PC-9 (cell line): ENCODE measurements around the gene STX18. TPM values are rescaled to one million over a fixed set of nuclear protein-coding genes. Genes with fewer than 3 reads are reported as not detected.

Experiments
- BruUV-seq: library from RNA; stranded (reverse); fragments of 400-500 nt; replicated peaks from 2 replicates; lab custom pipeline; 2021; lab: Mats Ljungman, UMichigan
- CTCF ChIA-PET: fragments of 300-600 bp; sonication (Branson Sonifier 250); formaldehyde crosslinking; loops from one replicate; lab custom pipeline; 2022; ENCODE audit warnings: antibody characterized with exemption; lab: Charles Lee
- POLR2A ChIA-PET: fragments of 300-600 bp; sonication (Branson Sonifier 250); formaldehyde crosslinking; loops from one replicate; lab custom pipeline; 2022; ENCODE audit warnings: antibody characterized with exemption; ENCODE audit not compliant: unreplicated experiment; lab: Charles Lee
- DNase-seq, 2 experiments: peaks; one replicate each; pipeline versions ENCODE4 v3.0.0 to v3.0.0-alpha.2; 2015 to 2022; ENCODE audit warnings: mixed read lengths in 1 of 2
- H2AFZ ChIP-seq: fragments of 200-600 bp; sonication (generic); 2 replicates; pipeline ENCODE4 v1.8.1; 2017; ENCODE audit warnings: antibody characterized with exemption
- H3F3A ChIP-seq: fragments of 200-600 bp; sonication (generic); 2 replicates; pipeline ENCODE4 v1.8.1; 2017; ENCODE audit warnings: antibody characterized with exemption, mild to moderate bottlenecking, low read depth; ENCODE audit not compliant: insufficient read depth
- H3K27ac ChIP-seq: fragments of 200-600 bp; sonication (generic); 2 replicates; pipeline ENCODE4 v1.6.1; 2016; ENCODE audit warnings: mixed run types
- H3K27me3 ChIP-seq: fragments of 200-600 bp; sonication (generic); 2 replicates; pipeline ENCODE4 v1.6.1; 2016; ENCODE audit warnings: low read depth, mixed run types; ENCODE audit not compliant: insufficient read depth
- H3K36me3 ChIP-seq: fragments of 200-600 bp; sonication (generic); 2 replicates; pipeline ENCODE4 v1.6.1; 2016; ENCODE audit warnings: low read depth, mixed run types
- H3K4me1 ChIP-seq: fragments of 200-600 bp; sonication (generic); replicated peaks from 2 replicates; pipeline ENCODE4 v1.6.1; 2016; ENCODE audit warnings: mixed run types; ENCODE audit not compliant: insufficient read depth
- H3K4me2 ChIP-seq: fragments of 200-600 bp; sonication (generic); 2 replicates; pipeline ENCODE4 v1.6.1; 2017; ENCODE audit warnings: mixed run types
- H3K4me3 ChIP-seq: fragments of 200-600 bp; sonication (generic); 2 replicates; pipeline ENCODE4 v1.6.1; 2016; ENCODE audit warnings: mixed run types
- H3K79me2 ChIP-seq: fragments of 200-600 bp; sonication (generic); 2 replicates; pipeline ENCODE4 v1.6.1; 2017; ENCODE audit warnings: low read depth, mixed run types
- H3K9me2 ChIP-seq: fragments of 200-600 bp; sonication (generic); 2 replicates; pipeline ENCODE4 v1.8.1; 2017; ENCODE audit warnings: mild to moderate bottlenecking; ENCODE audit not compliant: insufficient read depth
- H3K9me3 ChIP-seq: fragments of 200-600 bp; sonication (generic); 2 replicates; pipeline ENCODE4 v1.8.1; 2016; ENCODE audit warnings: low read depth; ENCODE audit not compliant: insufficient read depth
- H4K20me1 ChIP-seq: fragments of 200-600 bp; sonication (generic); 2 replicates; pipeline ENCODE4 v1.8.1; 2017; ENCODE audit not compliant: insufficient read depth
- CTCF ChIP-seq: fragments of 200-600 bp; sonication (generic); conservative IDR thresholded peaks from 2 replicates; pipeline ENCODE4 v1.6.1; 2017; ENCODE audit warnings: mixed run types, antibody characterized with exemption, mild to moderate bottlenecking, moderate library complexity
- EZH2 ChIP-seq: fragments of 200-600 bp; sonication (generic); IDR thresholded peaks from 2 replicates; pipeline ENCODE4 v1.8.0; 2017; ENCODE audit warnings: antibody characterized with exemption, low read depth
- intact Hi-C: fragments of 100-400 bp; cut with micrococcal nuclease; formaldehyde crosslinking; loops from one replicate; pipeline ENCODE4 v1.10.0; 2022; ENCODE audit not compliant: unreplicated experiment
- total RNA-seq: library from RNA; stranded (reverse); gene quantifications from 2 replicates; pipeline ENCODE4 v1.2.3, GENCODE V29; 2021

The STX18 gene
- total RNA-seq, 1 experiment from 2014 or later, result 30.5 TPM

- no peak overlapping the region for H2AFZ ChIP-seq
- no peaks in the 10 kb centered on the region for H3K9me2 ChIP-seq
- POLR2A ChIA-PET, result no interaction called here
- no peak overlapping the region for H3K4me3 ChIP-seq
- no TSS peak for BruUV-seq
- no peak for TF ChIP-seq EZH2
- no peak for TF ChIP-seq CTCF
- intact Hi-C loops, result no loop called here
- H3K9me3 ChIP-seq, result no peaks in the 10 kb centered on the region
- H3K4me2 ChIP-seq, result no peak overlapping the region
- H3K27ac ChIP-seq, result no peak overlapping the region
- H3K79me2 ChIP-seq, result 0 out of 2 replicates have a peak, but pooled peaks cover 6% of the 10 kb centered on the region
- no peak for DNase-seq
- H3F3A ChIP-seq, result 0 out of 2 replicates have a peak, but pooled peaks cover 3% of the 10 kb centered on the region
- no peaks in the 10 kb centered on the region for H3K36me3 ChIP-seq
- CTCF ChIA-PET, result interaction anchor here (0.6 kb wide), 2 partner anchors 36 to 169 kb away, joined by 11 to 18 read pairs; no protein-coding TSS in a partner anchor
- H3K4me1 ChIP-seq, result no peaks in the 10 kb centered on the region
- peaks cover 3% of the 10 kb centered on the region; the same call in 1 of the 2 replicates for H4K20me1 ChIP-seq
- no peaks in the 10 kb centered on the region for H3K27me3 ChIP-seq
These were observed 17.5 kb downstream of the STX18 start for GRCh38 chr4:4524364-4524763.

- POLR2A ChIA-PET, result no interaction called here
- intact Hi-C loops, result no loop called here
- H3K9me3 ChIP-seq, result no peaks in the 10 kb centered on the region
- H3K9me2 ChIP-seq, result no peaks in the 10 kb centered on the region
- H2AFZ ChIP-seq, result no peak overlapping the region
- H4K20me1 ChIP-seq, result peaks cover 9% of the 10 kb centered on the region; the same call in 1 of the 2 replicates
- TF ChIP-seq CTCF (no peak), EZH2 (no peak)
- H3K4me3 ChIP-seq, result no peak overlapping the region
- CTCF ChIA-PET, result no interaction called here
- H3K79me2 ChIP-seq, result 0 out of 2 replicates have a peak, but pooled peaks cover 9% of the 10 kb centered on the region
- 0 out of 2 replicates have a peak, but pooled peaks cover 3% of the 10 kb centered on the region for H3F3A ChIP-seq
- H3K4me2 ChIP-seq, result no peak overlapping the region
- no peaks in the 10 kb centered on the region for H3K27me3 ChIP-seq
- BruUV-seq, result no TSS peak
- no peak overlapping the region for H3K27ac ChIP-seq
- no peaks in the 10 kb centered on the region for H3K4me1 ChIP-seq
- no peak for DNase-seq
- H3K36me3 ChIP-seq, result no peaks in the 10 kb centered on the region
These were observed 20.1 kb downstream of the STX18 start for GRCh38 chr4:4521731-4522130.

GRCh38 chr4:4521136-4521535 is 20.7 kb downstream of the STX18 start:
- Histone ChIP-seq H3K4me3 (no peak overlapping the region), H4K20me1 (peaks cover 9% of the 10 kb centered on the region; the same call in 1 of the 2 replicates), H3F3A (0 out of 2 replicates have a peak, but pooled peaks cover 3% of the 10 kb centered on the region), H2AFZ (no peak overlapping the region), H3K9me2 (no peaks in the 10 kb centered on the region), H3K4me2 (no peak overlapping the region), H3K79me2 (0 out of 2 replicates have a peak, but pooled peaks cover 9% of the 10 kb centered on the region), H3K36me3 (no peaks in the 10 kb centered on the region), H3K4me1 (no peaks in the 10 kb centered on the region), H3K27ac (no peak overlapping the region), H3K27me3 (no peaks in the 10 kb centered on the region), H3K9me3 (no peaks in the 10 kb centered on the region)
- intact Hi-C loops, result no loop called here
- CTCF ChIA-PET, result no interaction called here
- no TSS peak for BruUV-seq
- POLR2A ChIA-PET, result no interaction called here
- TF ChIP-seq EZH2, result no peak
- TF ChIP-seq CTCF, result no peak
- no peak for DNase-seq
